GM12891 (cell line): Measurements from ENCODE around the gene CFDP1.
A peak's percentile ranks its signal among the peaks of the same experiment; 100 is the strongest.
"Not testable (repeated sequence)": the region's sequence is repeated elsewhere in the genome, so short reads cannot be mapped to it uniquely, and the experiment has no call there.

Experiments used
- DNase-seq: peaks from one replicate; pipeline ENCODE4 v3.0.0; 2011; ENCODE audit warnings: low spot score; ENCODE audit not compliant: insufficient read length
- FAIRE-seq: peaks from 2 replicates; lab custom pipeline; 2011; peaks lifted over from hg19 to GRCh38; lab: Jason Lieb, UNC
- PAX5 ChIP-seq: IDR thresholded peaks from 2 replicates; pipeline ENCODE4 v1.6.1; 2011; ENCODE audit warnings: low read length, moderate library complexity, mild to moderate bottlenecking; ENCODE audit not compliant: insufficient read depth, severe bottlenecking
- POLR2A ChIP-seq: IDR thresholded peaks from 2 replicates; pipeline ENCODE4 v1.6.1; 2011; ENCODE audit warnings: low read depth, low read length, control low read depth
- POLR2AphosphoS5 ChIP-seq: IDR thresholded peaks from 2 replicates; pipeline ENCODE4 v1.6.1; 2011; ENCODE audit warnings: low read depth, low read length, control low read depth
- POU2F2 ChIP-seq: IDR thresholded peaks from 2 replicates; pipeline ENCODE4 v1.6.1; 2011; ENCODE audit warnings: low read depth, mild to moderate bottlenecking, control low read depth, low read length, moderate library complexity
- SPI1 ChIP-seq: IDR thresholded peaks from 2 replicates; pipeline ENCODE4 v1.6.1; 2011; ENCODE audit warnings: low read depth, low read length, control low read depth
- TAF1 ChIP-seq: IDR thresholded peaks from 2 replicates; pipeline ENCODE4 v1.6.1; 2011; ENCODE audit warnings: low read depth, low read length, control low read depth

CFDP1 gene

DNA sequence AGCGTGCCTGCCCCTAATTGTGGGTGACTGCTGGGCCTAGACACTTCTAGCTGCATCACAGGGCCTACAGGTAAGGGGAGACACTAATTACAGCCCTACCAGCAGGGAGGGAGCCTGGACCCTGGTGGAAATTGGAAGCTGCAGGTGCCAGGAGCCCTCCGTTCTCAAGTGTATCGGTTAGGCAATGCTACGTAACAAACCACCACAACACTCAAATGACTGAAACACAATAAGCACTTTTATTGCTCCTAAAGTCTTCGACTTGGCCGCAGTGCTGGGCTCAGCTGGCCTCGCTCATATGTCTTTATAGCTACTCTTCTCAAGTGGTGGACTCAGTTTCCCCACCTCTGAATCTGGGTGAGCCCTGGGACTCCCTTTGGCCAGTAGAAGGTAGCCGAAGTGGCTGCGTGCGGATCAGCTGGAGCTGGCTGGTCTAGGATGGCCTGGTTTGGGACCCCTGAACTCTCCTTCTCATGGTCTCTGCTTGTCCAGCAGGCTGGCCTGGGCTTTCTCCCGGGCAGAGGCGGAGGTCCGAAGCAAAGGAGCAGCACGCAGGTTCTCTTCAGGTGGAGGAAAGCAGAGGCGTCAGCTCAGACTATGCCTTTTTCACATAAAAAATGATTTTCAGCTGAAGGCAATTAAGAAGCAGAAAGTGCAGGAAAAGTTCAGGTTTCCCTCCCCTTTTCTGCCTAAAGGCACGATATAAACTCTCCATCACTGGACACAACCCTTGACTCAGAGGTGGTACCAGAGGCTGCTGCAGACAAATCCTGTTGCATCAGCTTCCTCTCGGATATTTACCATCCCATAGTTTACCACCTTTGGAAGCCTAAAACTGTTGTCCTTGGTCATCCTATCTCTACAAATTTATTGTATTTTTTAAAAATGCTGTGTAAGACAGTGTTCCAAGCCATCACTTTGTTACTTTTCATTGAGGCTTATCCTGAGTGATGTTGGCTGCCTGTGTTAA, 39.9 kb upstream of the CFDP1 start:
- no peak for DNase-seq
- TF ChIP-seq POLR2AphosphoS5 (no peak), POU2F2 (no peak), TAF1 (no peak), PAX5 (no peak), SPI1 (no peak), POLR2A (no peak)
- no peak for FAIRE-seq

DNA sequence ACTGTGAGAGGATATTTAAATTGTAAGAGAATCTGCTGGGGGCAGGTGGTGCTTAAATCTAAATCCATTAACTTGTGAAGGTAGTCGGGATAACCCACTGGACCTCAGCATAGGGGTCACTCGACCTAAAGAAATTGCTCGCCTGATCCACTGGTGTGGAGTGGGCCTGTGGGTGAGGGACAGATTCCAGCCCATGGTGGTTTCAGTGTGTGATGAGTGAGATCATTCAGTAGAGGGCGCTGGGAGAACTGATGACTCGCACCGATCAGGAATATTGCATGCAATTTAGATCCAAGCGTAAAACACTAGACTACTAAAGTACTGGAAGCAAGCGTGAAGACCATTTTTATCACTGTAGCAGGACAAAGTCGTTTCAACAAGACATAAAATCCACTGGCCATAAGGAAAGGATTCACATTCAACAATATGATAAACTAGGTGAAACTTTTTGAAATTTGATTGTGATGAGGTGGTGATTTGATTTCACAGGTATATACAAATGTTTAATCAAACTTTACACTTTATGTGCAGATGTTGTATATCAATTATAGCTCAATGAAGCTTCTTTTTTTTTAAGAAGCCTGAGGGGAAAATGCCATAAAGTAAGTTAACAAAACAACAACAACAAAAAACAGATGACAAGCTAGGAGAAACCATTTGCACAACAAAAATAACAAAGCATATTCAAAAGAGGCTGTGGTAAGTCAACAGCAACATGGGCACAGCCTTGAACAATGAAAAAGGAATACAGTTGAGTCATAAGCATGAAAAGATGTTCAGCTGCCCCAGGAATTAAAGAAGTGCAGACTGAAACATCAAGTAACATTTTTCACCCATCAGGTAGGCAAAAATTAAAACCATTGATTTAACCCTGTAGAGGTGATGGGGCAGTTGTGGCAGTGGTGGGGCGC, 38.7 kb upstream of the CFDP1 start:
- FAIRE-seq: peak; percentile 90
- no peak for TF ChIP-seq PAX5
- no peak for TF ChIP-seq POLR2A
- TF ChIP-seq TAF1: no peak
- TF ChIP-seq POU2F2: no peak
- no peak for TF ChIP-seq POLR2AphosphoS5
- no peak for TF ChIP-seq SPI1
- DNase-seq: peak; percentile 59

DNA sequence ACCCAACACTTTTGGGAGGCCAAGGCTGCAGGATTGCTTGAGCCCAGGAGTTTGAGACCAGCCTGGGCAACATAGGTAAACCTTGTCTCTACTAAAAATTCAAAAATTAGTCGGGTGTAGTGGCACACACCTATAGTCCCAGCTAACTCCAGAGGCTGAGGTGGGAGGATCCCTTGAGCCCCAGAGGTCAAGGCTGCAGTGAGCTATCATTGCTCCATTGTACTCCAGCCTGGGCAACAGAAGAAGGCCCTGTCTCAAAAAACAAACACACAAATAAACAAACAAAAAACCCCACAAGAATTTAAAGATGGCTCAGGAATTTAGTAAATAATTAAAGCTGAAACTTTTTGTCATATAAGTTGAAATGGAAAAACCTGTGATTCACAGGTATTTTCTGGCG, 33.5 kb upstream of the CFDP1 start:
- TF ChIP-seq POU2F2 (no peak), PAX5 (no peak), TAF1 (no peak), POLR2AphosphoS5 (no peak), POLR2A (no peak), SPI1 (no peak)
- no peak for DNase-seq
- no peak for FAIRE-seq

DNA sequence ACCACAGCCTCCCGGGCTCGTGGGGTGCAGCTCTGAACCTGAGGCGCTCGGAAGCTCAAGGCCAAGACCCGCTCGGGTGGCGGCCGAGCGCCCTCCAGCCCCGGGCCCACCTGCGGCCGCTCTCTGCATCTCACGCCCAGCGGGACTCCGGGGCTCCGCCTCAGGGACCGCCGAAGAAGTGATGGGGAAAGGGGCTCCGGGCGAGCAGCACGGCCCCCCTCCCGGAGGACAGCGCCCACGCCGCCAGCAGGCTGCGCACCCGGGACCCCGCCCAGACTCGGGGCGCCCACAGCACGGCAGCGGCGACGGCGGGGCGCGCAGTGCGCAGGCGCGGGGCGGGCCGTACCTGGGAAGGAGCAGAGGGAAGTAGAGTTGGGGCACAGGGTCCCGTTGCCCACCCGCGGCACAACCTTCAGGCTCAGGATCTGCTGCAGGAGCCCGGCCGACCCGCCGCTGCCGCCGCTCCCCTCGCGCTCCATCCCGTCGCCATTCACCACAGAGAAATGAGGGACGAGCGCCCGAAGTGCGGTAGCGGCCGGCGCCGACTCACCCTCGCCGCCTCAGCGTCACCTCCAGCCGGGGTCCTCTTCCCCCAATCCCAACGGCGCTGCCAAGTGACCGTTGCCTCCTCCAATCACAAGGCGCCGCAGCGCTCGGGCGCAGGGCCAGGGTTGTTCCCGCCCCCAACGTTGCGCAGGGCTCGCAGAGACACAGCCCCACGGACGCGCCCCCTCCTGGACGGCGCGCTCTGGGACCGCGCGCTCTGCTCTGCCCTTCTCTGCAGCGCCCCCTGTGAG, 31.0 kb upstream of the CFDP1 start, which contains the start of gene TMEM170A:
Gene TMEM170A (minus strand): TSS at position 568 of the 797 bp plus-strand sequence. CDS start 89 bp downstream, at position 479.
- DNase-seq (peak; percentile 94), FAIRE-seq (peak; percentile 99)
- TF ChIP-seq POLR2A (peak; percentile 93), POLR2AphosphoS5 (peak; percentile 90), POU2F2 (peak; percentile 72; the same call in 1 of the 2 replicates), SPI1 (no peak), PAX5 (no peak), TAF1 (peak; percentile 56; the same call in 1 of the 2 replicates)

DNA sequence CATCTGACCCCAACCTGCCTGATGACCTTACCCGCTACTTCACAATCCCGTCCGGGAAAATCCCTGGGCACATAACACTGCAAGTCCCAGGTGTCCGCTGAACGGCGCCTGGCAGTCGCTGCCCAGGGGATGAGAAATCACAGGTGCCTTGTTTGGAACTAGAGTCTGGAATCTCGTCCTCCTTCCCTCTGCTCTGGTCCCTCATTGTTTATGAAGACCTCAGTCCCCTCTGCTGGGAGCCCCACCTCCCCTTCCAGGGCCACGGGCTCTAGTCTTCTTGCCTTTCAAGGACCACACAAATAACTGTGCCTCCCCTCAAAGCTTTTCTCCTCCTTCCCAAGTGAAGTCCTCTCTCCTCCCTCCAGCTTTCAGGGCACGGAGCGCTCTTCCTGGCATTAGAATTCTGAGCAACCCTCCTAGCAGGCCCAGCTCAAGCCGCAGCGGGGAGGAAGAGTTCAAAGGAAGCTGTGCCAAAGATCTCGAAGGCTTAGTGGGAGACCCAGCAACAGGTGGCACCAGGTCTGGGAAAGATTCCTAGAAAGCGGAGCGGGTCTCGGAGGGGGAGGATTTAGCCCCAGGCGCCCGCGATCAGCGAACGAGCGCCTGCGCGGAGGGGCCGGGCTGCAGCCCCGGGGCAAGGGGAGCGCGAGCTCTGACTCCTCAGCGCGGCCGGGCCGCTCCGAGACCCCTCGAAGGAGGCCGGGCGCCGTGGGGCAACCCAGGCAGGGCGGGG, 30.3 kb upstream of the CFDP1 start:
- peak; percentile 56 for FAIRE-seq
- DNase-seq: not testable (repeated sequence)

DNA sequence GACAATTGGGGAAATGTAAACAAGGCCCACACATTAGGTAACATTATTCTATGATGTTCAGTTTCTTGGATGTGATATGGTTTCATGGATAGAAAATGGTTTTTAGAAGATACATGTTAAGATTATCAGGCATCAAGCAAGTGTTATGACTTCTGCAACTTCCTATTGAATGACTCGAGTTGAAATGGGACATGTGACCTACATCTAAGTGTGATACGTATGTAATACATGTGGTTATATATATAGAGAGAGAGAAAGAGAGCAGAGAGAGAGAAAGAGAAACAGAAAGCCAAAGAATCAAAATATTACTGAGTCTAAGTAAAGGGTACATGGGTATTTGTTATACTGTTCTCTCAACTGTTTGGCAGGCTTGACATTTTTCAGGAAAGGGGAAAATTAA, 29.5 kb upstream of the CFDP1 start:
- DNase-seq: no peak
- TF ChIP-seq TAF1 (no peak), POU2F2 (no peak), POLR2AphosphoS5 (no peak)
- no peak for FAIRE-seq

DNA sequence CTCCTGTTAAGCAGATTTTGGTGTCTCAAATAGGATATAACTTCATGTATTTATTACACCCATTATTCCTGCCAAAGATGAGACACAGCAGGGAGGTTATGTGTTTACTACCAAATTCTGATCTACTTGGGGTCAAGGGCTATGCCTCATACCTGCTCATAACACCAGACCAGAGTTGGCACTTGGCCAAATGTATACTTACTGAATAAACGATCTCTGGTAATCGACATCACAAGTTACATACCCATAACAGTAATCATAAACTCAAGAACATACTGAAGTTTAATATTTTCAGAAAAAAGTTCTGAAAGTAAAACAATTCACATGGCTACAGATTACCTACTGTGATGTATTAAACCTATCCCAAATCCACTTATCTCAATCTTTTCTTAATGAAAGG, 28.3 kb upstream of the CFDP1 start:
- no peak for FAIRE-seq
- no peak for DNase-seq
- no peak for TF ChIP-seq POLR2AphosphoS5
- no peak for TF ChIP-seq SPI1
- no peak for TF ChIP-seq TAF1
- TF ChIP-seq POLR2A: no peak
- no peak for TF ChIP-seq POU2F2
- TF ChIP-seq PAX5: no peak

DNA sequence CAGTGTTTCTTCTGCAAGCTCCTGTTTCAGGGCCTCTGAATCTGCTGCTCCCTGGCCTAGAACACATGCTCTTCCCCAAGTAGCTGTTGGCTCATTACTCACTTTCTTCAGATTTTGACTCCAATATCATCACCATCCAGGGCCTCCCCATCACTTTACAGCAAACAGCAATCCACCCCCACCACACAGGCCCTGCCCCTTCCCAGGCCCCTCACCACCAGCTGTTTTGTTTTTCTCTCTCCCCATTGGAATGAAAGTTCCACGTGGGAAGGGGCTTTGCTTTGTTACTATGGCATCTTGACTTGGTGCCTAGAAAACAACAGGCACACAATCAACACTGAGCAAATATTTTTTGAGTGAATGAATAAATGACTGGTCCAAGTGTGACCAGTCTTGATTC, 27.1 kb upstream of the CFDP1 start:
- DNase-seq (no peak), FAIRE-seq (no peak)
- TF ChIP-seq POLR2A (no peak), POU2F2 (no peak), TAF1 (no peak), SPI1 (no peak), PAX5 (no peak), POLR2AphosphoS5 (no peak)
